ENCODE measurements around the gene RAX. TPM values are rescaled to one million over a fixed set of nuclear protein-coding genes. Genes with fewer than 3 reads are reported as not detected.
A peak's percentile ranks its signal among the peaks of the same experiment; 100 is the strongest.

The RAX gene
- total and polyA plus RNA-seq, 11 donors: not detected

- no peaks in the 10 kb centered on the region for H3K9me3 ChIP-seq
- H3K27me3 ChIP-seq: peaks cover 79 to 100% (median 98%) of the 10 kb centered on the region in 9 donors
- WGBS, 4 donors: 5 to 7% (median 6%) methylated on average over 28 of the region's 28 CpGs
- peak overlapping the region in 1 of 12 donors; percentile 33 for H3K4me3 ChIP-seq
- no peaks in the 10 kb centered on the region for H3K36me3 ChIP-seq
- no peak overlapping the region for H3K27ac ChIP-seq
- DNase-seq (no peak), ATAC-seq (no peak)
- H3K4me1 ChIP-seq: peaks cover 0 to 47% (median 15%) of the 10 kb centered on the region in 12 donors
- intact Hi-C loops (cut with DNase I): loop anchor here in 1 of 10 donors (10.0 kb wide), 1 partner anchor 183 kb away; no protein-coding TSS in a partner anchor
- TF ChIP-seq CTCF (IDR thresholded peaks at IDR 0.05): no peak
- no peak for TF ChIP-seq POLR2A (IDR thresholded peaks at IDR 0.05)
These were observed 5.0 kb downstream of the RAX start for GRCh38 chr18:59268127-59268720.

- Histone ChIP-seq H3K4me1 (peaks cover 0 to 41% (median 10%) of the 10 kb centered on the region in 12 donors), H3K9me3 (no peaks in the 10 kb centered on the region), H3K36me3 (no peaks in the 10 kb centered on the region), H3K27me3 (peaks cover 74 to 98% (median 94%) of the 10 kb centered on the region in 9 donors), H3K27ac (no peak overlapping the region), H3K4me3 (no peak overlapping the region)
- 1 to 3% (median 2%) methylated on average over 22 to 41 of the region's 41 CpGs for WGBS, 4 donors
- intact Hi-C loops (cut with DNase I): loop anchor here in 1 of 10 donors (10.0 kb wide), 1 partner anchor 183 kb away; no protein-coding TSS in a partner anchor
- DNase-seq (no peak), ATAC-seq (no peak)
- TF ChIP-seq POLR2A (IDR thresholded peaks at IDR 0.05): no peak
- no peak for TF ChIP-seq CTCF (IDR thresholded peaks at IDR 0.05)
These were observed 5.6 kb downstream of the RAX start for GRCh38 chr18:59267503-59268126.

GRCh38 chr18:59266886-59267502, 6.3 kb downstream of the RAX start:
- TF ChIP-seq CTCF (IDR thresholded peaks at IDR 0.05): no peak
- no peak for TF ChIP-seq POLR2A (IDR thresholded peaks at IDR 0.05)
- Histone ChIP-seq H3K4me1 (peaks cover 0 to 34% (median 10%) of the 10 kb centered on the region in 12 donors), H3K27me3 (peaks cover 68 to 97% (median 88%) of the 10 kb centered on the region in 9 donors), H3K36me3 (no peaks in the 10 kb centered on the region), H3K4me3 (no peak overlapping the region), H3K27ac (no peak overlapping the region), H3K9me3 (peaks cover 0 to 6% (median 0%) of the 10 kb centered on the region in 12 donors)
- intact Hi-C loops (cut with DNase I): loop anchor here in 1 of 10 donors (10.0 kb wide), 1 partner anchor 182 kb away; no protein-coding TSS in a partner anchor
- ATAC-seq (no peak), DNase-seq (no peak)
- 4 to 9% (median 7%) methylated on average over 10 of the region's 10 CpGs for WGBS, 4 donors

GRCh38 chr18:59266459-59266858, 6.8 kb downstream of the RAX start:
- no peaks in the 10 kb centered on the region for H3K36me3 ChIP-seq
- no peak overlapping the region for H3K4me3 ChIP-seq
- peaks cover 67 to 94% (median 82%) of the 10 kb centered on the region in 9 donors for H3K27me3 ChIP-seq
- H3K4me1 ChIP-seq: peaks cover 0 to 33% (median 10%) of the 10 kb centered on the region in 12 donors
- DNase-seq (no peak), ATAC-seq (no peak)
- WGBS, 4 donors: 9 to 34% (median 25%) methylated on average over 1 of the region's 1 CpG
- intact Hi-C loops (cut with DNase I): loop anchor here in 1 of 10 donors (10.0 kb wide), 1 partner anchor 182 kb away; no protein-coding TSS in a partner anchor
- H3K9me3 ChIP-seq: peaks cover 0 to 6% (median 0%) of the 10 kb centered on the region in 12 donors
- H3K27ac ChIP-seq: no peak overlapping the region
- TF ChIP-seq CTCF (IDR thresholded peaks at IDR 0.05) (no peak), POLR2A (IDR thresholded peaks at IDR 0.05) (no peak)
